Stimulated activated CD4-positive, alpha-beta T cell treated with anti-CD3 and anti-CD28 coated beads, Interleukin-15, amount 100 ng/mL, for 1 hour (primary cell): ENCODE results near the gene PROM1.

Experiments
- DNase-seq, 2 donors: peaks; one replicate each; pipeline ENCODE4 v3.0.0-alpha.2; 2020; ENCODE audit warnings: low read depth in 1 of 2, low spot score in 1 of 2

Gene PROM1

GRCh38 chr4:15948826-15949225 lies 135.0 kb downstream of the PROM1 start:
- DNase-seq: no peak

DNA sequence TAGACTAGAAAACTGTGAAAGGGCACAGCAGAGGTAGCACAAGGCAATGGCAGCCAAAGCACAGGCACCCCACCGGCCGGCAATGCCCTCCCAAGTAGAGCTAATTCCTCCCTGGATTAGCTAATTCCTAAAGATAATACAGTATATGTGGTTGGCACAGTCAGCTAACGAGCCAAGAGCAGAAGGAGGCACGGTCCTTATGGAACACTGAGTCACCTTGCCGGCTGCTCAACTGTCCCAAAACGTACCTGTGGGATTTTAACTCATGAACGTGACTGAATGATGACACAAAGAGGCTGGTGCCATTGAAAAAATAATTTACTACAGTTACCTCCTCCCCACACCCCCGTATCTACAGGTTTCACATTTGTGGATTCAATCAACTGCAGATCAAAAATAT lies 136.1 kb downstream of the PROM1 start:
- DNase-seq: no peak

DNA sequence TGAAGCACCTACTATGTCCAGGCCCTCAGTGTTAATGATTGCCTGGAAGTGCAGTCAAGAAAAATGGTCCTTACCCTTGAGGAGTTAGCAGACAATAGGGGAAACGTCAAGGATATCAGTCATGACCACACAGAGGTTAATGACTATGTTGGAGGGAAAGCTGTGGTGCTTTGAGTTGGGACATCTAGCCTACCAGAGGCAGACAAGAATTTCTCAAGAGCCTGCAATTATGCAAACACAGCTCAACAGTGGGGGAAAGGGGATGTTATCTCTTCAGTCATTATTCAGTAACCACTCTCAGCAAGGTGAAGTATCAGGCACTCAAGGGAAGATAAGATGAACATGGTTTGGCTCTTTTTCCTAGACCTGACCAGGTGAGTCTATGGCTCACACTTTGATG lies 138.3 kb downstream of the PROM1 start:
- no peak for DNase-seq

DNA sequence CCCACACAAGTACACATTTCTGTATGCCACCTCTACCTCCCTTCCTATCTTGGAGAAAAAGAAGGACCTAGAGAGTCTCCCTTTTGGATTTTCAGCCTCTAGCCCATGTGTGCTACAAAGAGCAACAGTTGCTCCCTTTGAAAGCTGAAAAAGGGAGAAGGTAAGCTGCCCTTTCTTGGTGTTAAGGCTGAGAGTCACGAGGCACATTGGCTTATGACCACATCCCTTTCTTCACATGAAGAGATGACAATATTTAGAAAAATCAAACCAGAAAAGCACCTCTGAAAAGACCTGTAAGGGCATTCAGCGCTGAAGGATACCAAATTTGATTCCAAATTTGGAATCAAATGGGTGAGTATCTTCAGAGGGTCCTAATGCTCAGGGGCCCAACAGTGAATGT lies 138.9 kb downstream of the PROM1 start:
- DNase-seq: no peak

- DNase-seq: no peak
Measured at GRCh38 chr4:15942283-15942682, 141.5 kb downstream of the PROM1 start.

DNA sequence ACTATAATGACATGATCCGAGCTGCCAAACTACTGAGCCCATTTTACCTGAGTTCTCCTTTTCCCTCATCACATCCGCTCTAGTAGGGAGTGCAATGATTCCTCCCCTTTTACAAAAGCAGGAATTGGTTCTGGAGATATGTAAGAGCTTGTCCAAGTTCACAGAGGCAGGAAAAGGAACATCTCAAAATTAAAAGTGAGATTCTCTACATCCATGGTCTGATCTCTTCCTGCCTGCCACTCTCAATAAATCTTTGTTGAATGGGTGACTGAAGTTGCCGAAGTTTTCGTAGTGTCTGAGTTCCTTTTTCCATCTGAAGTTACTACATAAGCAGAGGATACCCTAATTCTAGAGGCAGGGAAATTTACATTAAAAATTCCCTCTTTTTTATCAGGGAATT lies 145.2 kb downstream of the PROM1 start, which contains the start of gene FGFBP1:
Gene FGFBP1, minus strand, starts transcription at position 101 of the 400 bp plus-strand sequence. CDS start 2,108 bp downstream, outside the sequence.
- DNase-seq: no peak

- no peak for DNase-seq
Measured at GRCh38 chr4:15938182-15938581, 145.6 kb downstream of the PROM1 start.

DNA sequence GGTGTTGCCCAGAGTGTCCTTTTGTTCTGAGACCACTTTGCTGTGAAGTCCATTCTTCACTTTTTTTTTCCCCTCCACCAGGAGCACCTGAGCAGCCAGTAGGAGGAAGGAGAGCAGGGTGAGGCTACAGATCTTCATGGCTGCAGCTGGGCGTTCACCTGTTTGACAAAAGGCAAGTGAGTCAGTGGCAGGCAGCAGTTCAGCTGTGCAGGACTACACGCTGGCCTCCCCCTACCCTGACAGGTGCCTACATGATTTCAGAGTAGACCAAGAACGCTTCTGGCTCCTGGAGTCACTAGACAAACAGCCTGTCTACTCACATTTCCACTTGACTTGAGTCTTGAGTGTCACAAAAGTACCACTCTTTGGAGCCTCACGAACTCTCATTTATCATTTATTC lies 147.3 kb downstream of the PROM1 start:
- no peak for DNase-seq

GRCh38 chr4:15935504-15936402 lies 148.1 kb downstream of the PROM1 start:
- DNase-seq: no peak

GRCh38 chr4:15934259-15934658 lies 149.6 kb downstream of the PROM1 start:
- DNase-seq: no peak

- DNase-seq: no peak
Measured at GRCh38 chr4:15931451-15932210, 152.2 kb downstream of the PROM1 start.

- no peak for DNase-seq
Measured at GRCh38 chr4:15930314-15930713, 153.5 kb downstream of the PROM1 start.

- DNase-seq: no peak
Measured at GRCh38 chr4:15929540-15929939, 154.3 kb downstream of the PROM1 start.

DNA sequence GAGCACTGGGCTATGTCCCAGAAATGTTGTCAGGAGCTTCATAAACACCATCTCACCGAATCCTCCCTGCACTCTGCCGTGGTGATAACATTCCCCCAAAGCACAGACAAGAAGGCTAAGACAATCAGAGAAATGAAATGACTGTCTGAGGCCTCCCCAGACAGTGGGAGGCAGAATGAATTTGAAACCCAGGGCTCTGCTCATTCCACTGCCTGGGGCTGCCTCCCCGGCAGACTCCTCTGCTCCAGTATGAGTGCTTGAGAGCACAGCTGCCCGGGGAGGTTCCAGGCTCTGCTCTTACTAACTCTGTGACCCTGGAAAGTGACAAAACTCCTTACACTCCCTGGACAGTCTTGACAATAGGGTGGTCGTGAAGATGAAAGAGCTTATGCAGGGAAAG lies 154.9 kb downstream of the PROM1 start:
- no peak for DNase-seq

GRCh38 chr4:15926486-15926885 lies 157.3 kb downstream of the PROM1 start:
- DNase-seq: no peak

DNA sequence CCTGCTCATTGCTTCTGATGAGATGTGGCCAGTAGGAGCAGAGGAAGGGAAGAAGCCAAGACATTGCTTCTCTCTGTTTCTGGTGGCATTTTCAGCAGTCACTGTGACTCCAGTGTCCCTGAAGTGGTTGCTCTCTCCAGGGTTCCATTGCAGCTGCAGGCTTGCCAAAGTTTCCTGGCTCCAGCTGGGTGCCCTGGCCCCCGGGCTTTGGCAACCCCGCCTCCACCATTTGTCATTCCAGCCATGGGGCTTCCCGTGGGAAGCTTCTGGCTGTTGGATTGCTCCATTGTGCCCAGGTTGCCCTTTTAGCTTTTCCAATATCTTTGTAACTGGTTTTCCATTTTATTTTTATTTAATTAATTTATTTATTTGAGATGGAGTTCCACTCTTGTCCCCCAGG lies 158.0 kb downstream of the PROM1 start:
- DNase-seq: no peak

- no peak for DNase-seq
Measured at GRCh38 chr4:15921592-15921932, 162.3 kb downstream of the PROM1 start.

DNA sequence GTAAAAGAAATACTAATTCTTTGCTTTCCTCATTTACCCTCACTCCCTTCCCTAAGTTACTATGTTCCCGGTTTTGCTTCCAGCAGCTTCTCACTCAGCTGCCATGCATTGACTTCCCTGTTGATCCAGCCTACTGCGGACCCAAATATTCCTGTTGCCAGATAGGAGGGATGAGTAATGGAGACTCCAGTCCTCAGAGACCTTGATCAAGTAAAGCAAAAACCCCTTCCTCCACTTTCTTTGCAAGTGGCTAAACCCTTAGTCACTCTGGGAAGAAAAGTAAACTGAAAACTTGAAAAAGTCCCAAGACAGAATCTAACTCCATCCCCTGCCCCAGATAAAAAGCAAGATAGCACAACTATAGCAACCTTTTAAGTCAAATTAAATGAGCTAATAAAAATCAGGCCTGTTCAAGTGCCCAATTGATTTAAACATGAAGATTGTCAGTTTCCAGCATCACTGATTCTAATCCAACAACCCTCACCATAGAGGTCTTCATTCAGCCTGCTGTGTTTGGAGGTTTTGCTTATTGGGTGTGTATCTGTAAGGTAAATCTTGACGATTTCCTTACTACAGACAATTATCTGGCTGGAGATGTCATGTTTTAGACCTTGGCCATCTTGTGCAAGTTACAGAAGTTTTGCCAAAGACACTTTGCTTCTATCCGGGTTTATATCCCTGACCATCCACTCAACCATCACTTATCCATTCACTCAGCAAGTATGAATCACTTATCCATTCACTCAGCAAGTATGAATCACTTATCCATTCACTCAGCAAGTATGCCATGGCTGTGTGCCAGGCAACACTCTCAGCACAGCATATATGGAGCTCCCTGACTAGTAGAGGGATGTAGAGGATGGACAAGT lies 162.9 kb downstream of the PROM1 start:
- no peak for DNase-seq

DNA sequence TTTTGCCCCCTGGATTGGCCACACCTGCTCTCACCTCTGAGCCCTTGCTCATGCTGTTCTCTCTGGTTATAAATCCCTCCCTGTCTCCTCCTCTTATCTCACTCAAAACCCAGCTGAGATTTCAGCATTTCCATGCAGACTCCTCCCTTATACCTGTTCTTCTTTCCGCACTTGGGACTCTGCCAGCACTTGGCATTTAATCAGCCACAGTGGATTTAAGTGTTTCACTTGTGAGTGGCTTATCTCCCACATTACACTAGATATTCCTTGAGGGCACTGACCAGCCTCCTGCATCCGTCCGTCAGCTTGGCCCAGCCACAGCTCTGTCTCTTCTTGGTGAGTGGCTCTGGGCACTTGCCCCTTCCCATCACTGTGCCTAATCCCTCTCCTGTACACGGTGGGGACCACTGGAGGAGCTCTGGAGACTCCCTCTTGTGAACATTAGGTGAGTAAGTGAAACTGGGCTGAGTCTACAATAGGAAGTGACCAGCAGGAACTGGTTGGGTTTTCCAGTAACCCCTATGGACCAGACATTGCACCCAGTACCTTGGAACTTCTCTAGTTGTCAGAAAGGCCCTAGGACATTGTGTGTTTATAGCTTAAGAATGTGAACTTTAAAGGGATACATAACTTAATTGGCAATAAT lies 165.2 kb downstream of the PROM1 start:
- DNase-seq: no peak
